Skeletal muscle tissue (tissue), 4 donors: ENCODE measurements around the gene PLEKHA7. TPM values are rescaled to one million over a fixed set of nuclear protein-coding genes. Genes with fewer than 3 reads are reported as not detected.

ENCODE experiments used
- H3K27ac ChIP-seq: one replicate; pipeline ENCODE4 v1.7.0; 2013; ENCODE audit warnings: mild to moderate bottlenecking, low read depth, low read length, inconsistent platforms
- H3K27me3 ChIP-seq, 3 donors: one replicate each; pipeline ENCODE4 v1.7.0; 2013; ENCODE audit warnings: low read length in 3 of 3; ENCODE audit not compliant: control insufficient read depth in 3 of 3, insufficient read depth in 3 of 3
- H3K36me3 ChIP-seq, 3 donors: one replicate each; pipeline ENCODE4 v1.7.0; 2013; ENCODE audit warnings: low read length in 3 of 3; ENCODE audit not compliant: control insufficient read depth in 3 of 3, insufficient read depth in 3 of 3
- H3K4me1 ChIP-seq, 3 donors: one replicate each; pipeline ENCODE4 v1.7.0; 2013; ENCODE audit warnings: low read length in 3 of 3, mild to moderate bottlenecking in 3 of 3; ENCODE audit not compliant: control insufficient read depth in 3 of 3, insufficient read depth in 3 of 3
- H3K4me3 ChIP-seq, 3 donors: one replicate each; pipeline ENCODE4 v1.7.0; 2013; ENCODE audit warnings: low read length in 3 of 3
- H3K9ac ChIP-seq, 3 donors: one replicate each; pipeline ENCODE4 v1.7.0; 2013; ENCODE audit warnings: low read length in 3 of 3, mild to moderate bottlenecking in 3 of 3, moderate library complexity in 2 of 3, low read depth in 1 of 3
- H3K9me3 ChIP-seq, 3 donors: one replicate each; pipeline ENCODE4 v1.7.0; 2013; ENCODE audit warnings: low read length in 3 of 3; ENCODE audit not compliant: control insufficient read depth in 3 of 3
- total RNA-seq: library from RNA; depleted of rRNA; stranded (reverse); fragments of >200 nt; gene quantifications from one replicate; pipeline ENCODE4 v1.2.3, GENCODE V29; 2014
- donor health status: Osteomylitis.

The PLEKHA7 gene
- total RNA-seq, 1 donor from 2014 or later, result 5.2 TPM

DNA sequence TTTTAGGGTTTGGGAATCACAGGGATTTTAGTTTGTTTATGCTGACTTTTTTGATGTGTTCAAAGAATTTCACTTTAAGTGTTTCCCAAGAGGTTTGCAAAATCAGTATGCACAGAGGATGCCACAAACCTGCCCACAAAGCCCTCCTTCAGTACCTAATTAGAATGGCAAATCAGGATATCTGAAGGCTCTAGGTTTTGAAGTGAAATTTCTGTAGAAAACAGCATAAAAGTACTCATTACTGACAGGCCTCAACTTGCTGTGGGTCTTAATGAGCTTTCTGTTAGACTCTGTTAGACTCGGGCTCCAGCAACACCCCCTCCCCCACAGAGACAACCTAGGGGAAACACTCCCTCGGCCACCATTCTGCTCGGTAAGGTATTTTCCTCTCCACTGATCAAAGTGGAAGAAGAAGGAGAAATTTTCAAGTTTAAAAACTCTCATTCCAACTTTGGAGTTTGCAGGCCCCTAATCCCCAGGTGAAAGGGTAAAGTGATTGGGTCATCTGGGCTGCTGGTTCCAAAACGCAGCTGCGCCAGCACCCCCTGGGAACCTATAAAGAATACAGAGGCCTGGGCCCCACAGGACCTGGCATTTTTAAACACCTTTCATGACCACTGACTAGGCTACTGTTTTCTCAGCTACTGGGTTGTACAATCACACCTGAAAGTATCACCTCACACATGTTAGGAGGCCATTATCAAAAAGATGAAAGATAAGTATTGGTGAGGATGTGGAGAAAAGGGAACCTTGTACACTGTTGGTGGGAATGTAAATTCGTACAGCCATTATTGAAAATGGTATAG, 67.5 kb downstream of the PLEKHA7 start:
- Histone ChIP-seq H3K27ac (no peak overlapping the region), H3K4me1 (no peaks in the 10 kb centered on the region), H3K4me3 (no peak overlapping the region), H3K9ac (no peak overlapping the region), H3K27me3 (no peaks in the 10 kb centered on the region), H3K9me3 (no peaks in the 10 kb centered on the region), H3K36me3 (no peaks in the 10 kb centered on the region)

GRCh38 chr11:16945671-16946469, 68.3 kb downstream of the PLEKHA7 start:
- Histone ChIP-seq H3K4me3 (no peak overlapping the region), H3K4me1 (no peaks in the 10 kb centered on the region), H3K27me3 (no peaks in the 10 kb centered on the region), H3K9ac (no peak overlapping the region), H3K9me3 (no peaks in the 10 kb centered on the region), H3K27ac (no peak overlapping the region), H3K36me3 (no peaks in the 10 kb centered on the region)

DNA sequence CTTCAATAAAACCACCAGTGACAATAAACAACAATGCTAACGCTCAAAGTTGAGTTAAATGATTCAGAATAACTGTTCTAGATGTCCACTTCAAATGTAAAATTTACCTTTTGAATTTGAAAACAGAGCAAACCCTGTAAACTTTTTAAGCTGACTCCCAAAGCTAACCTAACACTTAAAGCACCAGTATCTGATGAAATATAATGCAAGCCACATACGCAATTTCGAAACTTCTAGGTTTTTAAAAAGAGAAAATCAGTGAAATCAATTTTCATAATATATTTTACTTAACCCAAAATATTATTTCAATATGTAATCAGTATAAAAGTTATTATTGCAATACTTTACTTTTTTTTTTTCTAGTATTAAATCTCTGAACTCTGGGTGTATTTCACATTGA, 71.3 kb downstream of the PLEKHA7 start:
- no peaks in the 10 kb centered on the region for H3K4me1 ChIP-seq
- no peaks in the 10 kb centered on the region for H3K27me3 ChIP-seq
- H3K36me3 ChIP-seq, result no peaks in the 10 kb centered on the region
- H3K4me3 ChIP-seq, result no peak overlapping the region
- H3K27ac ChIP-seq, result no peak overlapping the region
- H3K9ac ChIP-seq, result no peak overlapping the region
- H3K9me3 ChIP-seq, result no peaks in the 10 kb centered on the region

DNA sequence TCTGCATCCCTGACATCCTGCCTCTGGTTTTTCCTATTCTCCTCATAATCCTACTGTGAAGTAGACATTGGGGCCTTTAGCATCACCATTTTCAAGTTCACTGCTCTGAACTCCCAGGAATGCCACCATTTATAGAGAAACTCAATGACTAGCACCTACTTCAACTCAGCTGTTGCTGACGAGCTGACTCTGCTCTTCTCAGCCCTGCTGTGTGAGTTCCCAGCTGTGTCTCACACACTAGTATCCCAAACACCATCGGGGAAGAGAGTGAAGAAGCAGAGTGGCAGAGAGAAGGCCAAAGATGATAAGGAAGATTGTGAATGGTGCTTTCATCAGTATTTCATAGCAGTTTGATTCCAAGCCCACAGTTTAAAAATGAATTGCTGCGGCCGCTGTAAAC, 71.9 kb downstream of the PLEKHA7 start:
- H3K27ac ChIP-seq, result no peak overlapping the region
- H3K36me3 ChIP-seq, result no peaks in the 10 kb centered on the region
- no peaks in the 10 kb centered on the region for H3K4me1 ChIP-seq
- H3K4me3 ChIP-seq, result no peak overlapping the region
- H3K27me3 ChIP-seq, result no peaks in the 10 kb centered on the region
- no peak overlapping the region for H3K9ac ChIP-seq
- no peaks in the 10 kb centered on the region for H3K9me3 ChIP-seq

- H3K36me3 ChIP-seq, result no peaks in the 10 kb centered on the region
- no peaks in the 10 kb centered on the region for H3K27me3 ChIP-seq
- H3K27ac ChIP-seq, result no peak overlapping the region
- H3K4me3 ChIP-seq, result no peak overlapping the region
- no peaks in the 10 kb centered on the region for H3K4me1 ChIP-seq
- H3K9ac ChIP-seq, result no peak overlapping the region
- H3K9me3 ChIP-seq, result no peaks in the 10 kb centered on the region
Observed at GRCh38 chr11:16941935-16942334, 72.3 kb downstream of the PLEKHA7 start.

GRCh38 chr11:16938061-16938460, 76.2 kb downstream of the PLEKHA7 start:
- Histone ChIP-seq H3K4me3 (no peak overlapping the region), H3K9me3 (no peaks in the 10 kb centered on the region), H3K27me3 (no peaks in the 10 kb centered on the region), H3K4me1 (no peaks in the 10 kb centered on the region), H3K27ac (no peak overlapping the region), H3K9ac (no peak overlapping the region), H3K36me3 (no peaks in the 10 kb centered on the region)

- Histone ChIP-seq H3K27ac (no peak overlapping the region), H3K27me3 (no peaks in the 10 kb centered on the region), H3K4me1 (no peaks in the 10 kb centered on the region), H3K9ac (no peak overlapping the region), H3K9me3 (no peaks in the 10 kb centered on the region), H3K36me3 (no peaks in the 10 kb centered on the region), H3K4me3 (no peak overlapping the region)
Observed at GRCh38 chr11:16936643-16937042, 77.6 kb downstream of the PLEKHA7 start.

GRCh38 chr11:16935518-16936302, 78.5 kb downstream of the PLEKHA7 start:
- Histone ChIP-seq H3K9ac (no peak overlapping the region), H3K9me3 (no peaks in the 10 kb centered on the region), H3K27ac (no peak overlapping the region), H3K4me3 (no peak overlapping the region), H3K27me3 (no peaks in the 10 kb centered on the region), H3K4me1 (no peaks in the 10 kb centered on the region), H3K36me3 (no peaks in the 10 kb centered on the region)

DNA sequence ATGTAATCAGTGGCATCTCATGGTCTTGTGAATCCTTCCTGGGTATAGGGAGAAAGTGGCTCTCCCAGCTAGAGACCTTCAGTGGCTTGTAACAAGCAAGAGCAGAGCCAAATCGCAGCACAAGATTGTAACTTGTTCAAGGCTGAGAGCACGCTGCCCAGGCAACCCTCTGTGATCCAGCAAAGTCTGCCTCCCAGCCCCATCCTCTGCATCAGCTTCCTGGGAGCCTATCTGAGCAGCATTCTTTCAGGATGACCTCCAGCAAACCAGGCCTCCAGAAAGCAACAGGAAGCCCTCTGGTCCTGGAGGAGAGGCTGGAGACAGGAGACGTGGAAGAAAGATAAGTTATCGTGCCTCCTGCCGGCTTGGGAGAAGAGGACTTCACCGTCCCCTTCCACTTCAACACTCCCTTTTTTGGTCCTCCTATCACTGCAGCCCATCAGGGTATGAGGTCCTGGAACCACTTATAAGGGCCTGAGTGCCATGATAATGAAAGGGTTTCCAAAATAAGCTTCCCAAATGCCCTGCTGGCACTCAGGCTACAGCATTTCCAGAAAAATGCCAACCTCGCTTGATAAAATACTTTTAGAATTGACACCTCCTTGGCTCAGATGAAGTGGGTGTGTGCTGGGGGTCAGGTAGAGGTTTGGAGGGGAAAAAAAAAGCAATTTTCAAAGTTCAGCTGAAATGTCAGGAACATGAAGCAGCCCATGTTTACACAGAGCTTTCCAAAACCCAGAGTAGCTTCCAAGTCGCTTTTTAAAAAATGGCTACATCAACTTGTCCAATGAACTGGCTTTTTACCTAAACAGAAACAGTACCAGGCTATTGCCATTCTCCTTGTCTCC, 80.2 kb downstream of the PLEKHA7 start:
- Histone ChIP-seq H3K36me3 (no peaks in the 10 kb centered on the region), H3K4me3 (no peak overlapping the region), H3K4me1 (no peaks in the 10 kb centered on the region), H3K27ac (no peak overlapping the region), H3K9me3 (no peaks in the 10 kb centered on the region), H3K9ac (no peak overlapping the region), H3K27me3 (no peaks in the 10 kb centered on the region)
